HUES48 (cell line): ENCODE results near the gene XNDC1N.
"Not testable (repeated sequence)": the region's sequence is repeated elsewhere in the genome, so short reads cannot be mapped to it uniquely, and the experiment has no call there.

Experiments used
- H3K27ac ChIP-seq: one replicate; pipeline ENCODE4 v1.7.0; 2013; ENCODE audit warnings: low read depth, low read length, inconsistent platforms
- H3K27me3 ChIP-seq: 2 replicates; pipeline ENCODE4 v1.6.1; 2013; ENCODE audit warnings: mild to moderate bottlenecking, low read length; ENCODE audit not compliant: control insufficient read depth, insufficient read depth
- H3K36me3 ChIP-seq: 2 replicates; pipeline ENCODE4 v1.6.1; 2013; ENCODE audit warnings: low read length; ENCODE audit not compliant: control insufficient read depth, insufficient read depth
- H3K4me1 ChIP-seq: 2 replicates; pipeline ENCODE4 v1.6.1; 2013; ENCODE audit warnings: mild to moderate bottlenecking, low read length; ENCODE audit not compliant: control insufficient read depth, insufficient read depth
- H3K4me3 ChIP-seq: 2 replicates; pipeline ENCODE4 v1.5.1; 2013; ENCODE audit warnings: mild to moderate bottlenecking, low read depth, low read length
- H3K9ac ChIP-seq: 2 replicates; pipeline ENCODE4 v1.6.1; 2013; ENCODE audit warnings: mild to moderate bottlenecking, low read depth, low read length, moderate library complexity
- H3K9me3 ChIP-seq: 2 replicates; pipeline ENCODE4 v1.6.1; 2013; ENCODE audit warnings: low read length; ENCODE audit not compliant: control insufficient read depth, insufficient read depth

The XNDC1N gene

GRCh38 chr11:71908218-71908617, 20.2 kb downstream of the XNDC1N start:
- Histone ChIP-seq H3K4me3 (no peak overlapping the region), H3K27ac (no peak overlapping the region), H3K27me3 (no peaks in the 10 kb centered on the region), H3K9ac (no peak overlapping the region), H3K9me3 (no peaks in the 10 kb centered on the region), H3K4me1 (no peaks in the 10 kb centered on the region), H3K36me3 (peaks cover 6% of the 10 kb centered on the region; the same call in 1 of the 2 replicates)

- not testable (repeated sequence) for H3K9ac ChIP-seq, H3K27me3 ChIP-seq, H3K27ac ChIP-seq, H3K9me3 ChIP-seq, H3K4me3 ChIP-seq, H3K4me1 ChIP-seq, H3K36me3 ChIP-seq
These were observed 27.3 kb downstream of the XNDC1N start for GRCh38 chr11:71901137-71901536.

GRCh38 chr11:71895961-71896360, 32.4 kb downstream of the XNDC1N start:
- Histone ChIP-seq H3K9ac (no peak overlapping the region), H3K4me1 (no peaks in the 10 kb centered on the region), H3K4me3 (no peak overlapping the region), H3K9me3 (no peaks in the 10 kb centered on the region), H3K36me3 (no peaks in the 10 kb centered on the region), H3K27me3 (no peaks in the 10 kb centered on the region), H3K27ac (no peak overlapping the region)

- not testable (repeated sequence) for H3K36me3 ChIP-seq, H3K4me3 ChIP-seq, H3K9me3 ChIP-seq, H3K27me3 ChIP-seq, H3K9ac ChIP-seq, H3K4me1 ChIP-seq, H3K27ac ChIP-seq
These were observed 39.1 kb downstream of the XNDC1N start for GRCh38 chr11:71889181-71889872.

- H3K36me3 ChIP-seq, H3K9me3 ChIP-seq, H3K27me3 ChIP-seq, H3K4me3 ChIP-seq, H3K9ac ChIP-seq, H3K4me1 ChIP-seq, H3K27ac ChIP-seq: not testable (repeated sequence)
These were observed 39.9 kb downstream of the XNDC1N start for GRCh38 chr11:71888335-71889010.

GRCh38 chr11:71885806-71886205, 42.6 kb downstream of the XNDC1N start:
- H3K27me3 ChIP-seq, result not testable (repeated sequence)

More at GRCh38 chr11:71885806-71886205, 42.6 kb downstream of the XNDC1N start:
- H3K4me3 ChIP-seq, H3K4me1 ChIP-seq, H3K9ac ChIP-seq, H3K36me3 ChIP-seq, H3K9me3 ChIP-seq, H3K27ac ChIP-seq: not testable (repeated sequence)
